ENCODE data around the gene DCAF6.

GRCh38 chr1:168045311-168045710 lies 108.8 kb downstream of the DCAF6 start:
- TF ChIP-seq CTCF (IDR thresholded peaks at IDR 0.05; ENCODE audit: insufficient read depth, low read length, poor library complexity, severe bottlenecking) (no peak), EZH2phosphoT487 (conservative IDR thresholded peaks at IDR 0.05; ENCODE audit: low read length) (no peak)

Data from SU-DHL-6 (cell line).